B cell (primary cell): Measurements from ENCODE around the gene CDC42BPB. TPM values are rescaled to one million over a fixed set of nuclear protein-coding genes. Genes with fewer than 3 reads are reported as not detected.

Source experiments
- ATAC-seq: fragments of 200-7000 bp; cut with Tn5 transposase; one replicate; pipeline ENCODE4 v1.10.0; 2021; ENCODE audit warnings: low read depth, mild to moderate bottlenecking, moderate number of reproducible peaks, moderate library complexity
- CTCF ChIA-PET: fragments of 350-600 bp; sonication (Branson Sonifier 250); formaldehyde crosslinking; loops from one replicate; lab custom pipeline; 2021; ENCODE audit warnings: antibody characterized with exemption, inconsistent platforms; lab: Charles Lee
- POLR2A ChIA-PET: fragments of 350-600 bp; sonication (Branson Sonifier 250); formaldehyde crosslinking; loops from one replicate; lab custom pipeline; 2021; ENCODE audit warnings: antibody characterized with exemption; lab: Charles Lee
- DNase-seq: peaks from one replicate; pipeline ENCODE4 v3.0.0; 2013
- H2AFZ ChIP-seq: 2 replicates; pipeline ENCODE4 v1.6.1; 2012; ENCODE audit warnings: mild to moderate bottlenecking, low read depth, low read length; ENCODE audit not compliant: insufficient read depth, poor library complexity, severe bottlenecking
- H3K27ac ChIP-seq, 2 donors: 1 replicate in 1 of 2; 2 replicates in 1 of 2; pipeline ENCODE4 v1.5.1; 2012 to 2013; ENCODE audit warnings: low read length in 2 of 2, mild to moderate bottlenecking in 2 of 2, moderate library complexity in 1 of 2
- H3K27me3 ChIP-seq, 4 experiments: fragments of 200-600 bp in 1 of 4; sonication (generic) in 1 of 4; replicated peaks in 1 of 4; 1 replicate in 2 of 4; 2 replicates in 2 of 4; pipeline versions ENCODE4 v1.6.1 to v1.7.0; 2013 to 2016; ENCODE audit warnings: low read length in 3 of 4, mild to moderate bottlenecking in 2 of 4, mixed read lengths in 1 of 4, moderate library complexity in 1 of 4; ENCODE audit not compliant: insufficient read depth in 4 of 4, control insufficient read depth in 3 of 4; ENCODE audit errors: control extremely low read depth in 1 of 4
- H3K36me3 ChIP-seq, 2 experiments: replicated peaks in 1 of 2; 1 replicate in 1 of 2; 2 replicates in 1 of 2; pipeline versions ENCODE4 v1.6.1 to v1.7.1; 2013; ENCODE audit warnings: low read length in 1 of 2; ENCODE audit not compliant: insufficient read depth in 2 of 2, control insufficient read depth in 1 of 2; ENCODE audit errors: control extremely low read depth in 1 of 2, extremely low read depth in 1 of 2
- H3K4me1 ChIP-seq, 2 donors: fragments of 200-600 bp in 1 of 2; sonication (generic) in 1 of 2; 1 replicate in 1 of 2; 2 replicates in 1 of 2; pipeline versions ENCODE4 v1.5.1 to v1.6.1; 2013 to 2017; ENCODE audit warnings: low read length in 2 of 2; ENCODE audit not compliant: control insufficient read depth in 2 of 2, insufficient read depth in 2 of 2
- H3K4me2 ChIP-seq: replicated peaks from 2 replicates; pipeline ENCODE3; 2012; ENCODE audit warnings: mild to moderate bottlenecking, low read depth, low read length; ENCODE audit not compliant: poor library complexity, severe bottlenecking
- H3K4me3 ChIP-seq, 5 experiments: fragments of 200-600 bp in 1 of 5; sonication (generic) in 1 of 5; 1 replicate in 3 of 5; 2 replicates in 2 of 5; pipeline versions ENCODE4 v1.5.1 to v1.7.0; 2011 to 2016; ENCODE audit warnings: low read length in 4 of 5, mild to moderate bottlenecking in 4 of 5, low read depth in 2 of 5, control low read depth in 1 of 5, moderate library complexity in 1 of 5; ENCODE audit not compliant: insufficient read depth in 1 of 5; ENCODE audit errors: control extremely low read depth in 1 of 5, extremely low read depth in 1 of 5
- H3K79me2 ChIP-seq: fragments of 200-600 bp; sonication (generic); one replicate; pipeline ENCODE4 v1.6.0; 2016; ENCODE audit warnings: low read length; ENCODE audit not compliant: control insufficient read depth, insufficient read depth
- H3K9ac ChIP-seq: fragments of 200-600 bp; sonication (generic); 2 replicates; pipeline ENCODE4 v1.6.1; 2017; ENCODE audit warnings: mild to moderate bottlenecking, low read length, moderate library complexity
- H3K9me3 ChIP-seq, 3 donors: one replicate each; pipeline versions ENCODE4 v1.6.1 to v1.7.1; 2013; ENCODE audit warnings: low read length in 2 of 3; ENCODE audit not compliant: control insufficient read depth in 2 of 3, insufficient read depth in 1 of 3; ENCODE audit errors: control extremely low read depth in 1 of 3
- H4K20me1 ChIP-seq: 2 replicates; pipeline ENCODE4 v1.6.0; 2012; ENCODE audit warnings: mild to moderate bottlenecking, low read length; ENCODE audit not compliant: insufficient read depth, control insufficient read depth, poor library complexity, severe bottlenecking
- H3K27ac Mint-ChIP-seq: one replicate; pipeline ENCODE4 v1.8.0; 2021; ENCODE audit warnings: mixed read lengths
- H3K27me3 Mint-ChIP-seq: one replicate; pipeline ENCODE4 v1.8.0; 2021; ENCODE audit warnings: mixed read lengths
- H3K4me1 Mint-ChIP-seq: one replicate; pipeline ENCODE4 v1.8.0; 2021; ENCODE audit warnings: mixed read lengths
- H3K4me3 Mint-ChIP-seq: one replicate; pipeline ENCODE4 v1.8.0; 2021; ENCODE audit warnings: mixed read lengths
- H3K9me3 Mint-ChIP-seq: one replicate; pipeline ENCODE4 v1.8.0; 2022; ENCODE audit warnings: mixed read lengths; ENCODE audit not compliant: insufficient read depth
- CTCF ChIP-seq: fragments of 200-600 bp; IDR thresholded peaks from one replicate; pipeline ENCODE4 v1.8.0; 2022; ENCODE audit warnings: antibody characterized with exemption, mild to moderate bottlenecking
- EZH2 ChIP-seq: IDR thresholded peaks from 2 replicates; pipeline ENCODE4 v1.6.1; 2012; ENCODE audit warnings: borderline replicate concordance, low read depth, mild to moderate bottlenecking, moderate library complexity, low read length; ENCODE audit not compliant: insufficient read depth, poor library complexity, severe bottlenecking
- WGBS: methylation state at CpG from one replicate; pipeline ENCODE4 v1.1.5; 2013; ENCODE audit warnings: missing lambda C conversion rate; ENCODE audit not compliant: insufficient coverage; 5-methylcytosine and 5-hydroxymethylcytosine counted together
- intact Hi-C: fragments of 100-400 bp; cut with micrococcal nuclease; formaldehyde crosslinking; loops from one replicate; pipeline ENCODE4 v1.10.0; 2022
- polyA plus RNA-seq: library from polyadenylated mRNA; depleted of rRNA; stranded (reverse); fragments of >200 nt; gene quantifications from 2 replicates; pipeline ENCODE4 v1.2.3, GENCODE V29; 2012
- total RNA-seq, 2 donors: library from RNA; stranded (reverse); fragments of 120-200 nt in 1 of 2; gene quantifications; 1 replicate in 1 of 2; 2 replicates in 1 of 2; pipeline versions ENCODE4 v1.2.3 to v1.2.4, GENCODE V29; 2013 to 2022

The CDC42BPB gene
- total and polyA plus RNA-seq, 2 donors (not counting 1 experiment from before 2014, with no cell fraction given): 23.9 to 52.5 TPM

GRCh38 chr14:102915292-102916110 lies 141.8 kb downstream of the CDC42BPB start:
- Mint-ChIP-seq H3K9me3 (no peaks in the 10 kb centered on the region), H3K4me1 (peaks cover 53% of the 10 kb centered on the region), H3K4me3 (peak overlapping the region; percentile 30), H3K27me3 (no peaks in the 10 kb centered on the region), H3K27ac (peak overlapping the region; percentile 62)
- Histone ChIP-seq H3K79me2 (peaks cover 8% of the 10 kb centered on the region), H3K27me3 (no peaks in the 10 kb centered on the region), H3K27ac (peak overlapping the region in 1 of 2 donors; percentile 20), H3K9ac (no peak overlapping the region), H3K36me3 (peaks cover 0 to 12% of the 10 kb centered on the region in 2 experiments), H3K4me3 (no peak overlapping the region), H3K4me2 (peak overlapping the region; percentile 74), H2AFZ (no peak overlapping the region), H3K9me3 (peaks cover 0 to 4% (median 0%) of the 10 kb centered on the region in 3 donors), H3K4me1 (peaks cover 53 to 55% of the 10 kb centered on the region in 2 donors), H4K20me1 (no peaks in the 10 kb centered on the region)
- ChIA-PET POLR2A (interaction anchor here (3.5 kb wide), 1 partner anchor 14 kb away, joined by 13 read pairs; no protein-coding TSS in a partner anchor), CTCF (interaction anchor here (1.4 to 5.3 kb wide), 3 partner anchors 12 to 221 kb away, joined by 5 to 59 read pairs (median 12); no protein-coding TSS in a partner anchor)
- ATAC-seq (no peak), DNase-seq (no peak)
- TF ChIP-seq CTCF (no peak), EZH2 (no peak)
- WGBS: 90% methylated on average over 11 of the region's 19 CpGs
- intact Hi-C loops: loop anchor here (5.0 kb wide), 1 partner anchor 203 kb away; no protein-coding TSS in a partner anchor
